Cerebellar nuclear complex (tissue), 1 donor: ENCODE data around the gene SRCIN1.
"Not testable (repeated sequence)": the region's sequence is repeated elsewhere in the genome, so short reads cannot be mapped to it uniquely, and the experiment has no call there.

ENCODE experiments used
- DNase-seq, 2 experiments: peaks; one replicate each; lab custom pipeline; 2025; lab: John Stamatoyannopoulos, UW

Gene SRCIN1

DNA sequence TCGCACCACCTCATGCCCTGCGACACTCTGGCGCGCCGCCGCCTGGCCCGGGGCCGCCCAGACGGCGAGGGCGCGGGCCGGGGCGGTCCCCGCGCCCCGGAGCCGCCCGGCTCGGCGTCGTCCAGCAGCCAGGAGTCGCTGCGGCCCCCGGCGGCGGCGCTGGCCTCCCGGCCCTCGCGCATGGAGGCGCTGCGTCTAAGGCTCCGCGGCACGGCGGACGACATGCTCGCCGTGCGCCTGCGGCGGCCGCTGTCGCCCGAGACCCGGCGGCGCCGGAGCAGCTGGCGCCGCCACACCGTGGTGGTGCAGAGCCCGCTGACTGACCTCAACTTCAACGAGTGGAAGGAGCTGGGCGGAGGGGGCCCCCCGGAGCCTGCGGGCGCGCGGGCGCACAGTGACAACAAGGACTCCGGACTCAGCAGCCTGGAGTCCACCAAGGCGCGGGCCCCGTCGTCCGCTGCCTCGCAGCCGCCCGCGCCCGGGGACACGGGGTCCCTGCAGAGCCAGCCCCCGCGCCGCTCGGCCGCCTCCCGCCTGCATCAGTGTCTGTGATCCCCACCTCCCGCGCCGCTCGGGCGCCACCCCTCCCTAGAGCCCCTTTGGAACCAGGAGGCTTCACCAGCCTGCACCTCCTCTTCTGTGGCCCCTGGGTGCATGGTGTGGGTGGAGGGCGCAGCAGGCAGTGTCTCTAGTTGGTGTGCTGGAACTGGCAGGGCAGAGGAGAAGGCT is 95.2 kb downstream of the SRCIN1 start:
- DNase-seq = no peak

DNA sequence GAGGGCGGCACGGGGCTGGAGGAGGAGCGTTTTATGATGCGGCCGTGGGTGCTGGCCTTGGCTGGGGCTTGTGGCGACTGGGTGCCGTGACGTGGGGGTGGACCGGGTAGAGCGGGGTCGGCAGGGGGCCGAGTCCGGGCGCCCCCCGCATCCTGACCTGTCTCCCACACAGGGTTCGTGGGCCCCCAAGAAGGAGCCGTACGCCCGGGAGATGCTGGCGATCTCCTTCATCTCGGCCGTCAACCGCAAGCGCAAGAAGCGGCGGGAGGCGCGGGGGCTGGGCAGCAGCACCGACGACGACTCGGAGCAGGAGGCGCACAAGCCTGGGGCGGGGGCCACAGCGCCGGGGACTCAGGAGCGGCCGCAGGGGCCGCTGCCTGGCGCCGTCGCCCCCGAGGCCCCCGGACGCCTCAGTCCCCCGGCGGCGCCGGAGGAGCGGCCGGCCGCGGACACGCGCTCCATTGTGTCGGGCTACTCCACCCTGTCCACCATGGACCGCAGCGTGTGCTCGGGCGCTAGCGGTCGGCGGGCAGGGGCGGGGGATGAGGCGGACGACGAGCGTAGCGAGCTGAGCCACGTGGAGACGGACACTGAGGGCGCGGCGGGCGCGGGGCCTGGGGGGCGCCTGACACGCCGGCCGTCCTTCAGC is 95.9 kb downstream of the SRCIN1 start:
- no peak for DNase-seq

DNA sequence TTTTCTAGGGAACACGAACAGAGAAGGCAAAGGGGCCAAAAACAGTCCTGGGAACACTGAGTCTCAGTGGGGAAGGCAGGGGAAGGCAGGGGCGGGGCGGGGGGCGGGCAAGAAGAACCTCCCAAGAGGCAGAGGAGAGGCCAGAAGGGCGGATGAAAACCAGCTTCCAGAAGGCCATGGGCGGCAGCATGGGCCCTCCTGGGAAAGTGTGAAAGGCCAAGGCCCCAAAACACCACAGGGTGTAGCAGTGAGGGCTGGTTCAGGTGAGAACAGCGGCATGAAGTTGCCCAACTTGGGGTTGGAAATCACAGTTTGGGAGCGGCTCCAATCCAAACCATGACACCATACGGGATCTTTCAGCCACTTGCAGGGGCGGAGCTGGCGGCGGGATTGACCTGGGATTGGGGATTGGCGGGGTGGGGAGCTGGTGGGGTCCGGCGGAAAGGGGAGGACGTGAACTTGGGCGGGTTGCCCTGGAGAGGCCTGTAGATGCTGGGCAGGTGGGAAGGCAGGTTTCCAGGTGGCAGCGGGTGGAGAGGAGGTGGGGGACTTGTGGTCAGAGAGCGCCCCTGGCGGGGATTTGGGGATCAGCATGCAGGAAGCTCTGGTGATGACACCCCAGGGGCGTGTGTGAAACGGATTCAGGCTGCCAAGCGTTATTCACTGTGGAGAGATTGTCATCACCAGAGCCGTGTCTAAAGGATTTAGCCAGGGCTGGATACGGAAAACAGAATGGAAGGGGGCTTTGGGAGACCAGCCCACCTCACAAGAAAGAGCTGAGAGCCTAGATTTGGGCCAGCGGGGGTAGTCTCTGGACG is 96.6 kb downstream of the SRCIN1 start:
- DNase-seq = peak in 1 of 2 experiments; percentile 79

DNA sequence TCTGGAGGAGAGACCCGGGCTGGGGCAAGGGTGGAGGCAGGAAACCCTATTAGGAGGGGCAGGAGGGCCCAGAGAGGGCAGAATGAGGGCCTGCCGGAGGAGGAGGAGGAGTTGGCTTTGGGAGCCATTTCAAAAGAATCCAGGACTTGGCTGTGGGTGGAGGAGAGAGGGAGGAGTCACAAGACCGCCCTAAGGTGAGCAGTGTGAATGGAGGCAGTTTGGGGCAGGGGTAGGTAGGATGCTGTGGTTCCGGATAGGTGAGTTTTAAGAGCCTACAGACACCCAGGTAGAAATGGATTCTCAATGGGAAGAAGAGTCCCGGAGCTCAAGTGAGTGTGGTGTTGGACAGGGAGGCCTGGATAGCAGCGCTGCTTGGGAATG is 97.2 kb downstream of the SRCIN1 start:
- no peak for DNase-seq

DNA sequence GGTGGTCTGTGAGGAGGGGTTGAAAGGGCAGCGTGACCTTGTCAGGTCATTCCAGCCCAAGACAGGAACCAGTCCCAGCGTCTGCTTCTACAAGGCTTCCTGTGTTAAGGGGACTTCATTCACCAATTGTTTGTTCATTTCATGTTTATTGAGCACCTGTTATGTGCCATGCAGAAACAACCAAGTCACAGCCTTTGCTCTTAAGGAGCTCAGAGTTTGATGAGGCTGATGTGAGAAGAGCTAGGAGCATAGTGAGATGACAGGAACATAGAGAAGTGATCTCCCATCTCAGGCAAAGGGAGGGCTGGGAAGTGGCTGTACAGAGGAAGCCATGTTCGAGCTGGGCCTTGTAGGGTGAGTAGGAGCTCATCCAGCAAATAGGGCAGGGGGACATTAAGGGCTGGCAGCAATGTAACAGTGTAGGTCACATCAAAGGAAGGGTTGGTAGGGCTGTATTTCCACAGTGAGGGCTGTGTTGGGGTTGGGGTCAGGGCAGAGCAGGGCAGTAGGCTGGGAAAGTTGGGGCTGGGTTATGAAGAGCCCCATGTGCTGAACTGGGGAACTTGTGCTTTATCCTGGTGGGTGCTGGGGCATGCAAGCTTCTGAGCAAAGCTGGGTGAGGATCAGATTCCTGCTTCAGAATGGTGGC is 97.7 kb downstream of the SRCIN1 start:
- no peak for DNase-seq

DNA sequence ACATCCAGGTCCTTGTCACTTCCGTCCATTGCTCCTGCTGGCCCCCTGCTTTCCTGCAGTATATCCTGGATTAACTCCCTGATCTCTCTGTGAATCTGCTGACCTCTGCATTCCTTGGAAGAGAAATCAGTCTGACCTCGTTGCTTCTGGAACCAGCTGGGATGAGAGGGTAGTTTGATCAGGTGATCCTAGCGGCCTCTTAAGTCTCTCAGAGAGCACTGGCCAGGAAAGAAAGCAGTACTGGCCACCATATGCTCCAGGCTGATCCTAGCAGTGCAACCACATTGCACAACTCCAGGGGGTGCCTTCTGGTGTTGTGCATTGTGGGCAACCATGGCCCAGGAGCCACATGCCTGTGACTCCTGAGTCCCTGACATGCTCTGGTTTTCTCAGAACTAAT is 98.3 kb downstream of the SRCIN1 start:
- DNase-seq = no peak

DNA sequence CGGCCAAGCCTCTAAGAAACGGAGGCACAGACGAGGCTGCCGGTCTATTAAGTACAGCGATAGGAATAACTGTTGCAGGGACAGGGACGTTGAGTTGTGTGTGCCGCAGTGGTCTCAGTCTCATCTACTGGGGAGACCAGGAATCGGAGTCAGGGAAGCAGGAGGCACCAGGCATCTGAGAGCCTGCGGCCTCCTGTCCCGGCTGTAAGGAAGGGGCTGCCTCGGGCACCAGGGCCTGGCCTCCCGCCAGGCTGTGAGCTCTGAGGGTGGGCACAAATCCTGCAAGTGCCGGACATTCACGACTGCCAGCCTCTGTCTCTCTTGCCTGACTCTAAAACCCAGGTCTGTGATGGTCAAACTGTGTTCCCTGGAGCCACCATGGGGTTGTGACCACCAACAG is 101.5 kb downstream of the SRCIN1 start:
- DNase-seq = no peak

DNA sequence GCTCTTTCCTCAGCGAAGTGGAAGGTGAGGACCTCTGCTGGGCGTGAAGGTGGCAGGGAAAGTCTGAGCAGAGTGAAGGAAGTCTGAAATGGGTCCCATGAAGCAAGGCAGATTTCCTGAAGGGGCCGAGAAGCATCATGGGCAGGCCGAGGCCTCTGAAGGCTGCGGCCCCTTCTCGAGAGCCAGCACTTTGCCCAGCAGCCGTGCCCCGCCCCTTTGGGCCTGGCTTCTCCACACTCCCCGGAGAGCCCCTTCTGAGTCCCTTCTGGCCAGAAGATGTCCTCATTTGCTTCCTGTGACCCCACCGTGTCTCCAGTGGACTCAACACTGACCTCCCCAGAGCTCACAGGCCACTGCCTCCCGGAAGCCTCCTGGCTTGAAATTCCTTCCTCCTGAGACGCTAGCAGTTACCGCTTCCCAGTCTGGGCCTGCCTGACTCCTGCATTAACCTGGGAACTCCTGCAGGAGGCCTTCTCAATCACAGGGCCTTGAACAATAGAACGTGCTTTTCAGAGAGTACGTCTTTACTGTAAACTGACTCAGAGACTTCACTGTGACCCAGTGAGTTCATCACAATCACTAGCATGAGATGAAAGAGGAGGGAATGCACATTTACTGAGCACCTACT is 102.4 kb downstream of the SRCIN1 start:
- DNase-seq = not testable (repeated sequence)

DNA sequence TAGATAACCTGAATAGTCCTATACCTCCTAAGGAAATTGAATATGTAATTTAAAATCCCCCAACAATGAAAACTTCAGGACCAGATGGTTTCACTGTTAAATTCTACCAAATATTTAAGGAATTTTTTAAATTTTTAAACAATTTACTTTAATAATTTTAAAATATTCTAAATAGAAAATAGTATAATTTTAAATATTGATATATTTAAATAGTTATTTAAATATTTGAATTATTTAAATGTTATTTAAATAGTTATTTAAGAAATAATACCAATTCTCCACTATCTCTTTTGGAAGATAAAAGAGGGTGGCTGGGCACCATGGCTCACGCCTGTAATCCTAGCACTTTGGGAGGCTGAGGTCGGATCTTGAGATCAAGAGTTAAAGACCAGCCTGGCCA is 104.0 kb downstream of the SRCIN1 start:
- DNase-seq = not testable (repeated sequence)

DNA sequence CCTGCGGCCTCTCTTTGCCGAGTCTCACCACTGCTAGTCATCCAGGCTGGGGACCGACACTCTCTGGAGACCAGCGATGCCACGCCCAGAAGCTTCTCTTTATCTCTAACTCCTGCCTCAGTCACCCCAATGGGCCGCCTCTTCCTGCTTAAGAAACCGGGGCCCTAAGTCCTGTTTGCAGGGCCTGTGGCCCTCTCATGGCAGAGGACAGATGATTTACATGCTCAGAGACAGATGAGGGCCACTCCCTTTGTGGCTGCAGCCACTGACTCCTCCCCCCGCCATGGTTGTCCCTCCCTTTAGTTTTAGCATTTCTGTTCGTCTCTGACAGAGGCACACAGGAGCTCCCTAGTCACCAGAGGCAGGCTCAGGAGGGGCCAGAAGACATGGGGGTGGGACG is 106.5 kb downstream of the SRCIN1 start:
- not testable (repeated sequence) for DNase-seq

DNA sequence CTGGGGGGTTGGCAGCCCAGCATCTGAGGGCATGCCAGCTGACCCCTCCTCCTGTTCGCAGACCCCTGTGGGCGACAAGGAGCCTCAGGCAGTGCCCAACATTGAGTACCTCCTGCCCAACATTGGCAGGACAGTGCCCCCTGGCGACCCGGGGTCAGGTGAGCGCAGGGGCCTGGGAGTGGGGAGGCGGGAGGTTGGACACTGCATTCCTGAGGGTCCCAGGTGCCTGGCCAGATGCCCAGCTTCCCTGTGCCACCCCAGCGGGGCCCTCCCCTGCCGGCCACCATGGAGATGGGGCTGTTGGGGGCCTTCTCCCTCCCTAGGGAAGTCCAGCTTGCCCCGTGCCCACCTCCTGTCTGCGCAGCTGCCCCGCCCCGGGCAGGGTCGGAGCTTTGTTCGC is 107.4 kb downstream of the SRCIN1 start:
- DNase-seq = no peak

DNA sequence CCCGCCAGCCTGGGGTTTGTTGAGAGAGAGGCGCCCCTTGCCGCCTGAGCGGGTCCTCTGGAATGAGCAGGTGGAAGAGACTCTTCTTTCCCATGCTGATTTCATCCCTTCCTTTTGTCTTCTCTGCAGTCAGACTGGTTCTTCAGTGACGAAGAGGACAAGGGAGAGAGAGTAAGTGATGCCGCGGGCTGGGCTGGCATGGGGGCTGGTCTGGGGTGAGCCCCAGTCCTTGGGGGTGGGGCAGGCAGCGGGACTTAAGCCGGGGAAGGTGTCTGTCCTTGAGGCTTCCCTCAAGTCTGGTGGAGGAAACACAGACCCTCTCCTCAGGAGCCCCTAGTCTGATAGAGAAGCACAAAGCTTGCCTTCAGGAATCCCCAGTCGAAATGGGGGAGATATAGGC is 108.1 kb downstream of the SRCIN1 start:
- DNase-seq = not testable (repeated sequence)

DNA sequence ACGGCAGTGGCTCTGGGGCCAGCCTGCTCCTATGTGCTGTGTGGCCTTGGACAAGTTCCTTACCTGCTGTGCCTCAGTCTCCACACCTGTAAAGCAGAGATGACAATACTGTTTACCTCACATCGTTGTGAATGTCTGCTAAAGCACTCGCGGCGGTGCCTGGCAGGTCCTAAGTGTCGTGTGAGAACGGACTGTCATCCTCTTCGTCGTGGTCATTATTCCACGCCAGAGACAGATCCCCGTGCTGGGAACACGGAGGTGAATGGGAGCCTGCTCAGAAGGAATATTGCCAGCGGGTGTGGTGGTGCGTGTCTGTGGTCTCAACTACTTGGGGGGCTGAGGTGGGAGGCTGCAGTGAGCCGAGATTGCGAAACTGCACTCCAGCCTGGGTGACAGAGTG is 111.6 kb downstream of the SRCIN1 start:
- not testable (repeated sequence) for DNase-seq

DNA sequence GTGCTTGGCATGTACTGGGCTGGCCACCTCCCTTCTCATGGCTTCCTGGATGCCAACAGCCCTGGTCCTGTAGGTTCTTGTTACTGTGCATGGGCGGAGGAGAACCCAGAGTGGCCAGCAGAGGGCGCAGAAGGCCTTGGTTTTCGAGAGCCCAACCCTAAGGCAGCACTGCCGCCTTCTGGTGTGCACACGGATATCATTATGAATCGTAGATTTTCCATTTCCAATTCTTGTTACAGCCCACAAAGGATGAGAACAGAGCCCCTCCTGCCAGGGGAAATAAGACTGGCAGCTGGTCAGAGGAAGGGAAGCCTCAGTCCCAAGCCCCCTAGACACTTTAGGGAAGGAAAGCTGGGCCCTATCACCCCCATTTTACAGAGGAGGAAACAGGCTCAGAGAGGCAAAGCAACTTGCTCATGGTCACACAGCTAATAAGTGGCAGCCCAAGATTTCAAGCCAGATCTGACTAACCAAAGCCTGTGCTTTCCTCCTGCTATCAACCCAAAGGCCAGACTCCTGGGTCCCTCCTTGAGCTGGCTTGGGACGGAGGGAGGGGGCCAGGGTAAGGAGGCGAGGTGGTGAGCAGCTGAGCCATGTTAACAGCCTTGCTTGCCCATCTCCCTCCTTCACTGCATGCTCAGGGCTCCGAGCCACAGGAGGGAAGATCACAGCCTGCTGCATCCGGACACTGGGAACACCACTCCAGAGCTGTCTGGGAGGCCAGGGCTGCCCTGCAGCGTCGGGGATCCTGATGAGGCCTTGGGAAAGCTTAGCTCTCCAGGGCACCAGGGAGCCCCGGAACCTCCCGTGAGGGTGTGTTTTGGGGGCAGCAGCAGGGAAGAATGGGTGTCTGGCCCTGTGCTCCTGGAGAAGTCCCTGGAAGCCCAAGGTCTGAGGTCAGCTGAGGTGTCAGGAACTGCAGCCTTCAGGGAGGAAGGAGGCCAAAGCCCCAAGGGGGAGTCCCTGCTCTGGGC is 113.4 kb downstream of the SRCIN1 start:
- DNase-seq = peak in 1 of 2 experiments; percentile 54

DNA sequence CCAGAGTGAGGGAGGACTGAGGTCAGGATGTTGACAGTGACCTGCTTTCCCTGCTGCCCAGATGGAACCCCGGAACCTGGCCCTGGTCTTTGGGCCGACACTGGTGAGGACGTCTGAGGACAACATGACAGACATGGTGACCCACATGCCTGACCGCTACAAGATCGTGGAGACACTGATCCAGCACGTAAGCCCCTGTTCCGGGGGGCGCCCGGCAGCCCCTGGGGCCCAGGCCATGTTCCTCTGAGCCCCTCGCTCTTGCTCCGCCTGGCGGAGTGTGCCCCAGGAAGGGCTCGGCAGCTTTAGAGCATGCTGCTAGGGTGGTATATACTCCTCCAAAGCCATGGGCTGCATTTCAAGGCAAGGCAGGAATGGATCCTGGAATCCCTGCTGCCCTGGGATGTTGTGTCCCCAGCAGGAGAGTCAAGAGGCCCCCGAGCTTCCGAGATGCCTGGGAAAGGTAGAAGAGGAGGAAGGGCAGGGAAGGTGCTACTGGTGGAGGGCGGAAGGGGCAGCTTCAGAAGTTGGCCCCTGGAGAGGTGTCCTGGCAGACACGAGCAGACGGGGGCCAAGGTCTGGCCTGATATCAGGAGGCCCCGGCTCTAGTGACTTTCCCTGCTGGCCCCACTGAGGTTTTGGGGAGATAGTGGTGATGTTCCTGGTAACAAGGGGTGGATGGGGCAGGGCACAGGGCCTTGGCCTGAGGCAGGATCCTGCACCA is 114.2 kb downstream of the SRCIN1 start:
- DNase-seq = not testable (repeated sequence)

DNA sequence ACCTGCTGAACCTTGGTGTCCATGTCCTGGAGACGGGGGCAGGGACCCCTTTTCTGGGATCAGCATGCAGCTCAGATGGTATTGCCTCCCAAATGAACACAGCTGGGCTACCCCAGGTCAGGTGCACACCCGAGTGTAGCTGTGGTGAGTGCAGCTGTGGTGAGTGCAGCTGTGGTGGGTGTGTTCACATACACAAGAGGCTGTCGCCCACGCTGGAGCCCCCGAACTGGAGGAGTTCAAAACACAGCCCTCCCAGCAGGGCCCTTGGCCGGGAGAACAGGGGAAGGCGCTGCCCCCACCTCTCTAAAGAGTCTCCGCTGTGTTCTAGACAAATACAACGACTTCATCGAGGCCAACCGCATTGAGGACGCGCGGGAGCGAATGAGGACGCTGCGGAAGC is 116.0 kb downstream of the SRCIN1 start:
- not testable (repeated sequence) for DNase-seq

DNA sequence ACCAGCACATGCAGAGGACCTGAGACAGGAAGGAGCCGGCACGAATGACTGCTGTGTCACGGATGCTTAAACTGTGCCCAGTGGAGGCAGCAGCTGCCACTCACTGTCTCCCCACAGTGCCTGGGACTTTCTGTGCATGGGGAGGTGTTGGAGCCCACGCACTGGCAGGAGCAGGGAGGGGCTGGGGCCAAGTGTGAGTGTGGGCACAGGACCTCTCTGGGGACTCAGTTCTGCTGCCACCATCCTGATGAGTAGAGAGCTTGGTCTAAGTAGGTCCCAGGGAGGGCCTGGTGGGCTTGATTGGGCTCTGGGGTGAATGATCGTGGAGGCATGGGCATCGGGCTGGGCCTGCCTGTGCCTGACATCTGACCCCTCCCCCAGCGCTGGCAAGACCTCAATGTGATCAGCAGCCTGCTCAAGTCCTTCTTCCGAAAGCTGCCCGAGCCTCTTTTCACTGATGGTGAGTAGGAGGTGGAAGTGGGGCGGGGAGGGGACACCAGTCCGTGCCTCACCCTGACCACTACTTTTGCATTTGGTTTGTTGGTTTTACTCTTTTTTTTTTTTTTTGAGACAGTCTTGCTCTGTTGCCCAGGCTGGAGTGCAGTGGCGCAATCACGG is 120.0 kb downstream of the SRCIN1 start:
- not testable (repeated sequence) for DNase-seq

DNA sequence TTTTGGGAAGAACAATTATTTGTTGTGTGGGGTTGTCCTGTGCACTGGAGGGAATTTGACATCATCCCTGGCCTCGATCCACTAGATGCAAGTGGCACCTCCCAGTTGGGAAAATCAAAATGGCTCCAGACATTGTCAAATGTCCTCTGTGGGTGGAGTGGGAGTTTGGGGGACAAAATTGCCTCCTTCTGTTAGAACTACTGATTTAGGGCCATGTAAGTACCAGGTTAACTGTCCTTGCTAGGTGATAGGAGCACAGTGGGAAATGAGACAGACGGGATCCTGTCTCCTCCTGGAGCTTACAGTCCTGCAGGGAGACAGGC is 120.6 kb downstream of the SRCIN1 start:
- DNase-seq = no peak

DNA sequence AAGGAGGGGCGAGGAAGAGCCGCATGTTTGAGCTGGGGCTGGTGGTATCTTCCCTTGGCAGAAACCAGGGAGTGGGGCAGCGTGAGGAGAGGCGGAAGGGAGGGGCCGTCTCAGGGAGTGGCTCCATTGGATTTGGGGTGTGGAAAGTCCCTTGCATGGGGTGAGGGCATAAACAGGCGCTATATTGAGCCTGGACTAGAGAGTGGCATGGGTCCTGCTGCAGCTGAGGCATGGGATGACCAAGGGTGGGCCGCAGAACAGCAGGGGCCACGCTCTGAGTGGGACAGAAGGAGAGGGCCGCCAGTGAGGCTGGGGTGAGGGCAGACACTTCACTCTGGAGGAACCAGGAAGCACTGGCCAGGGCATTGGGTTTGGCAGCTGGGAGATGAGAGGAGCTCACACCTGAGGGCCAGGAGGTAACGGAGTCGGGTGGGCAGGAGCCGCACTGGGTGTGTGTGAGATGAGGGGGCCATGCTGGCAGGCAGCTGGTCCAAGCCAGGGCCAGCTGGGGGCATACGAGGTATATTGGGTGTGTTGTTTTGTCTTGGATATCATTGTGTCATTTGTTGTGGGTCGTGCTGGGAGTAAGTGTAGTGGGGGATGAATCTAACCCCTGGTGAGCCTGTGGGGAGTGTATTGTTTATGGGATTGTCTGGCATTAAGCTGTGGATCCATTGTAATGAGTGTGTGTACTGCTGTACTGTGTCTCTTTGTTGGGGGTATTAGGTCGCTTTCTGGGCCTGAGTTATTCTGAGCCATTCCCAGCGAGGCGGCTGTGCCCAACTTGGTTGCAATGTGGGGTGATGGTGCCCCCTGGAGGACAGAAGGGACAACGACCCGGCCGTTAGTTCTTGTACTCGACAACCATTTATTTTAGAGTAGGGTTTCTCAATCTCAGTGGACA is 121.3 kb downstream of the SRCIN1 start:
- peak in 1 of 2 experiments; percentile 58 for DNase-seq
